Measurements from ENCODE around the gene CHID1. TPM values are rescaled to one million over a fixed set of nuclear protein-coding genes. Genes with fewer than 3 reads are reported as not detected.

The CHID1 gene
- total RNA-seq, 2 experiments from 2014 or later, result 30.6 to 71.1 TPM

GRCh38 chr11:829176-829846 is 81.3 kb downstream of the CHID1 start:
- Histone ChIP-seq H3K4me3 (ENCODE audit: low read depth, low read length, poor library complexity, severe bottlenecking) (peak overlapping the region; percentile 29), H4K20me1 (ENCODE audit: insufficient read depth, low read length) (no peaks in the 10 kb centered on the region), H3K9me3 (ENCODE audit: low read length) (no peaks in the 10 kb centered on the region), H3K4me2 (ENCODE audit: low read length) (peak overlapping the region; percentile 68), H3K4me1 (ENCODE audit: insufficient read depth, low read length, poor library complexity, severe bottlenecking) (peaks cover 36% of the 10 kb centered on the region), H3K36me3 (ENCODE audit: insufficient read depth, low read length) (no peaks in the 10 kb centered on the region), H3K9me2 (ENCODE audit: insufficient read depth, low read length) (no peaks in the 10 kb centered on the region), H2AFZ (ENCODE audit: low read length) (no peak overlapping the region), H3K79me2 (ENCODE audit: insufficient read depth, low read depth, low read length) (no peaks in the 10 kb centered on the region), H3K27ac (ENCODE audit: low read depth, low read length, poor library complexity, severe bottlenecking) (no peak overlapping the region)
- intact Hi-C loops (cut with micrococcal nuclease; ENCODE audit: unreplicated experiment), result no loop called here
- no TSS peak for BruUV-seq (replicated peaks)
- POLR2A ChIA-PET, result interaction anchor here (0.7 to 1.0 kb wide), 2 partner anchors 14 kb away, joined by 3 to 4 read pairs; partner anchors contain the start of gene TSPAN4
- no peak for DNase-seq (ENCODE audit: low spot score)
- TF ChIP-seq EZH2phosphoT487 (IDR thresholded peaks at IDR 0.05; ENCODE audit: borderline replicate concordance, low read depth, low read length) (no peak), CTCF (conservative IDR thresholded peaks at IDR 0.05; ENCODE audit: low read length) (no peak)
- CTCF ChIA-PET (ENCODE audit: unreplicated experiment), result no interaction called here

- 0 out of 2 replicates have a peak overlapping the region, but pooled peaks have one; percentile 68 for H3K4me2 ChIP-seq (ENCODE audit: low read length)
- H3K79me2 ChIP-seq (ENCODE audit: insufficient read depth, low read depth, low read length), result no peaks in the 10 kb centered on the region
- no peak for DNase-seq (ENCODE audit: low spot score)
- TF ChIP-seq EZH2phosphoT487 (IDR thresholded peaks at IDR 0.05; ENCODE audit: borderline replicate concordance, low read depth, low read length) (no peak), CTCF (conservative IDR thresholded peaks at IDR 0.05; ENCODE audit: low read length) (no peak)
- peaks cover 36% of the 10 kb centered on the region for H3K4me1 ChIP-seq (ENCODE audit: insufficient read depth, low read length, poor library complexity, severe bottlenecking)
- no peak overlapping the region for H3K27ac ChIP-seq (ENCODE audit: low read depth, low read length, poor library complexity, severe bottlenecking)
- no TSS peak for BruUV-seq (replicated peaks)
- intact Hi-C loops (cut with micrococcal nuclease; ENCODE audit: unreplicated experiment), result no loop called here
- no peak overlapping the region for H3K4me3 ChIP-seq (ENCODE audit: low read depth, low read length, poor library complexity, severe bottlenecking)
- no peaks in the 10 kb centered on the region for H3K9me3 ChIP-seq (ENCODE audit: low read length)
- H2AFZ ChIP-seq (ENCODE audit: low read length), result no peak overlapping the region
- ChIA-PET POLR2A (interaction anchor here (0.7 kb wide), 1 partner anchor 14 kb away, joined by 3 read pairs; the partner anchor contains the start of gene TSPAN4), CTCF (ENCODE audit: unreplicated experiment) (no interaction called here)
- no peaks in the 10 kb centered on the region for H3K9me2 ChIP-seq (ENCODE audit: insufficient read depth, low read length)
- no peaks in the 10 kb centered on the region for H3K36me3 ChIP-seq (ENCODE audit: insufficient read depth, low read length)
- no peaks in the 10 kb centered on the region for H4K20me1 ChIP-seq (ENCODE audit: insufficient read depth, low read length)
Observed at GRCh38 chr11:828506-829175, 82.0 kb downstream of the CHID1 start.

GRCh38 chr11:827897-828192 is 82.8 kb downstream of the CHID1 start, which contains the start of gene CRACR2B:
Gene CRACR2B (plus strand): TSS chr11:827919. CDS start chr11:828608, 689 bp downstream.
- BruUV-seq (replicated peaks), result no TSS peak
- H3K4me2 ChIP-seq (ENCODE audit: low read length), result peak within 1 kb of the TSS; percentile 76

More at GRCh38 chr11:827897-828192, 82.8 kb downstream of the CHID1 start, which contains the start of gene CRACR2B:
- Histone ChIP-seq H3K27ac (ENCODE audit: low read depth, low read length, poor library complexity, severe bottlenecking) (no peak within 1 kb of the TSS), H3K36me3 (ENCODE audit: insufficient read depth, low read length) (no peaks in the 10 kb centered on the region), H3K4me3 (ENCODE audit: low read depth, low read length, poor library complexity, severe bottlenecking) (peak within 1 kb of the TSS; percentile 62), H2AFZ (ENCODE audit: low read length) (peak within 1 kb of the TSS; percentile 59; the same call in 1 of the 2 replicates), H4K20me1 (ENCODE audit: insufficient read depth, low read length) (no peaks in the 10 kb centered on the region), H3K9me3 (ENCODE audit: low read length) (no peaks in the 10 kb centered on the region), H3K79me2 (ENCODE audit: insufficient read depth, low read depth, low read length) (no peaks in the 10 kb centered on the region), H3K4me1 (ENCODE audit: insufficient read depth, low read length, poor library complexity, severe bottlenecking) (peaks cover 36% of the 10 kb centered on the region), H3K9me2 (ENCODE audit: insufficient read depth, low read length) (no peaks in the 10 kb centered on the region)
- ChIA-PET POLR2A (interaction anchor here (0.8 kb wide), 1 partner anchor 8 kb away, joined by 3 read pairs; no protein-coding TSS in a partner anchor), CTCF (ENCODE audit: unreplicated experiment) (no interaction called here)
- DNase-seq (ENCODE audit: low spot score), result no peak
- TF ChIP-seq EZH2phosphoT487 (IDR thresholded peaks at IDR 0.05; ENCODE audit: borderline replicate concordance, low read depth, low read length), result no peak
- no peak for TF ChIP-seq CTCF (conservative IDR thresholded peaks at IDR 0.05; ENCODE audit: low read length)
- intact Hi-C loops (cut with micrococcal nuclease; ENCODE audit: unreplicated experiment), result no loop called here

All from OCI-LY7 (cell line).